ENCODE measurements around the gene IL3RA. TPM values are rescaled to one million over a fixed set of nuclear protein-coding genes. Genes with fewer than 3 reads are reported as not detected.

IL3RA gene
- total RNA-seq, 1 experiment from 2014 or later: not detected

GRCh38 chrX:1384658-1385252 lies 48.2 kb downstream of the IL3RA start:
- H3K27ac Mint-ChIP-seq (ENCODE audit: unreplicated experiment): peak overlapping the region; percentile 45
- no peak overlapping the region for H3K4me3 Mint-ChIP-seq (ENCODE audit: unreplicated experiment)
- Histone ChIP-seq H3K9me3 (no peaks in the 10 kb centered on the region), H3K4me1 (no peaks in the 10 kb centered on the region), H3K4me3 (ENCODE audit: low read depth, low read length) (no peak overlapping the region), H3K27me3 (replicated peaks; ENCODE audit: control insufficient read depth, insufficient read depth, low read length) (no peaks in the 10 kb centered on the region), H3K36me3 (ENCODE audit: control insufficient read depth, insufficient read depth, low read length) (peaks cover 13% of the 10 kb centered on the region)
- CTCF ChIA-PET: no interaction called here
- no peaks in the 10 kb centered on the region for H3K4me1 Mint-ChIP-seq (ENCODE audit: low read depth, unreplicated experiment)
- DNase-seq: peak in 1 of 2 experiments; percentile 38
- TF ChIP-seq CTCF (IDR thresholded peaks at IDR 0.05; ENCODE audit: insufficient read depth in 1 of 2, low read depth in 1 of 2, low read length in 1 of 2, severe bottlenecking in 1 of 2, unreplicated experiment in 1 of 2): no peak
- POLR2A ChIA-PET: no interaction called here
- H3K36me3 Mint-ChIP-seq (ENCODE audit: insufficient read depth, unreplicated experiment): peaks cover 96% of the 10 kb centered on the region
- no TSS peak for BruUV-seq (replicated peaks)
- intact Hi-C loops (cut with micrococcal nuclease; ENCODE audit: unreplicated experiment): no loop called here
- H3K27me3 Mint-ChIP-seq (ENCODE audit: insufficient read depth, unreplicated experiment): no peaks in the 10 kb centered on the region
- H3K9me3 Mint-ChIP-seq (ENCODE audit: unreplicated experiment): no peaks in the 10 kb centered on the region

GRCh38 chrX:1385253-1386223 lies 49.0 kb downstream of the IL3RA start:
- POLR2A ChIA-PET: no interaction called here
- Histone ChIP-seq H3K9me3 (no peaks in the 10 kb centered on the region), H3K4me1 (no peaks in the 10 kb centered on the region), H3K36me3 (ENCODE audit: control insufficient read depth, insufficient read depth, low read length) (peaks cover 16% of the 10 kb centered on the region), H3K27me3 (replicated peaks; ENCODE audit: control insufficient read depth, insufficient read depth, low read length) (no peaks in the 10 kb centered on the region), H3K4me3 (ENCODE audit: low read depth, low read length) (no peak overlapping the region)
- Mint-ChIP-seq H3K9me3 (ENCODE audit: unreplicated experiment) (no peaks in the 10 kb centered on the region), H3K27ac (ENCODE audit: unreplicated experiment) (peak overlapping the region; percentile 45), H3K27me3 (ENCODE audit: insufficient read depth, unreplicated experiment) (no peaks in the 10 kb centered on the region), H3K4me3 (ENCODE audit: unreplicated experiment) (no peak overlapping the region), H3K4me1 (ENCODE audit: low read depth, unreplicated experiment) (no peaks in the 10 kb centered on the region), H3K36me3 (ENCODE audit: insufficient read depth, unreplicated experiment) (peaks cover 99% of the 10 kb centered on the region)
- peak in 1 of 2 experiments; percentile 37 for DNase-seq
- no peak for TF ChIP-seq CTCF (IDR thresholded peaks at IDR 0.05; ENCODE audit: insufficient read depth in 1 of 2, low read depth in 1 of 2, low read length in 1 of 2, severe bottlenecking in 1 of 2, unreplicated experiment in 1 of 2)
- intact Hi-C loops (cut with micrococcal nuclease; ENCODE audit: unreplicated experiment): no loop called here
- CTCF ChIA-PET: no interaction called here
- no TSS peak for BruUV-seq (replicated peaks)

GRCh38 chrX:1386338-1387127 lies 49.9 kb downstream of the IL3RA start:
- H3K4me1 ChIP-seq: no peaks in the 10 kb centered on the region
- no peak overlapping the region for H3K4me3 Mint-ChIP-seq (ENCODE audit: unreplicated experiment)
- H3K27me3 Mint-ChIP-seq (ENCODE audit: insufficient read depth, unreplicated experiment): no peaks in the 10 kb centered on the region
- H3K27me3 ChIP-seq (replicated peaks; ENCODE audit: control insufficient read depth, insufficient read depth, low read length): no peaks in the 10 kb centered on the region
- no peaks in the 10 kb centered on the region for H3K9me3 ChIP-seq
- peaks cover 99% of the 10 kb centered on the region for H3K36me3 Mint-ChIP-seq (ENCODE audit: insufficient read depth, unreplicated experiment)
- H3K27ac Mint-ChIP-seq (ENCODE audit: unreplicated experiment): peak overlapping the region; percentile 56
- no peak overlapping the region for H3K4me3 ChIP-seq (ENCODE audit: low read depth, low read length)
- no peak for TF ChIP-seq CTCF (IDR thresholded peaks at IDR 0.05; ENCODE audit: insufficient read depth in 1 of 2, low read depth in 1 of 2, low read length in 1 of 2, severe bottlenecking in 1 of 2, unreplicated experiment in 1 of 2)
- DNase-seq: peak in 1 of 2 experiments; percentile 27
- no TSS peak for BruUV-seq (replicated peaks)
- intact Hi-C loops (cut with micrococcal nuclease; ENCODE audit: unreplicated experiment): no loop called here
- H3K4me1 Mint-ChIP-seq (ENCODE audit: low read depth, unreplicated experiment): no peaks in the 10 kb centered on the region
- no peaks in the 10 kb centered on the region for H3K9me3 Mint-ChIP-seq (ENCODE audit: unreplicated experiment)
- ChIA-PET CTCF (no interaction called here), POLR2A (no interaction called here)
- peaks cover 19% of the 10 kb centered on the region for H3K36me3 ChIP-seq (ENCODE audit: control insufficient read depth, insufficient read depth, low read length)

All from Caco-2 (cell line).